Head of caudate nucleus (tissue), 42 donors: Measurements from ENCODE around the gene TMEM108.

ENCODE experiments used
- DNase-seq, 42 donors: peaks; one replicate each; pipeline versions ENCODE4 v3.0.0 to v3.0.0-alpha.2; 2020 to 2021; ENCODE audit warnings: mixed read lengths in 7 of 42
- intact Hi-C: fragments of 100-400 bp; cut with DNase I; formaldehyde crosslinking; loops from one replicate; pipeline ENCODE4 v1.15.0; 2022

The TMEM108 gene

DNA sequence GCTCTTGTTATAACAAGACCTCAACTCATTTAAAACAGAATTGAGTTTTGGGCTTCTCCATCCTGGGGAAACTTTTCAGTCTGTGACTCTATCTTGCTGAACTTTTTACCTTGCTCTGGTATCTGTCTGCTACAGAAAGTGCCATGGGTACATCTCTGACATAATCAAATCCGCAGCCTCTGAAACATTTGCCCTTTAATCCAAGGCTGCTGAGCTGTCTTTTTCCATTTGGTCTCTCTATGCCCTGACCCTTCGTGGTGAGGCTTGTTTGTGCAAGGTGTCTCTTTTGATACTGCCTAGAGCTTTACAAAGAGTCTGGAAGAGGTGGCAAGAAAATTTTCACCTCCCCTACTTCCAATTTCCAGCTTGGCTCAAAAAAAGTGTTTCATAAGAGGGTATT, 11.3 kb downstream of the TMEM108 start:
- intact Hi-C loops: no loop called here
- DNase-seq: no peak

DNA sequence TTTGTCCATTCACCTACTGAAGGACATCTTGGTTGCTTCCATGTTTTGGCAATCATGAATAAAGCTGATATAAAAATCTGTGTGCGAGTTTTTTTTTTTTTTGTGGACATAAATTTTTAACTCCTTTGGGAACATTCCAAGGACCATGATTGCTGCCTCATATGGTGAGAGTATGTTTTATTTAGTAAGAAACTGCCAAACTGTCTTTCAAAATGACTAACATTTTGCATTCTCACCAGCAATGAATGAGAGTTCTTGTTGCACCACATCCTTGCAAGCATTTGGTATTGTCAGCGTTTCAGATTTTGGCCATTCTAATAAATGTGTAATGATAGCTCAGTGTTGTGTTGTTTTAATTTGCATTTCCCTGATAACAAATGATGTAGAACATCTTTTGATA, 12.7 kb downstream of the TMEM108 start:
- no peak for DNase-seq
- intact Hi-C loops: no loop called here

DNA sequence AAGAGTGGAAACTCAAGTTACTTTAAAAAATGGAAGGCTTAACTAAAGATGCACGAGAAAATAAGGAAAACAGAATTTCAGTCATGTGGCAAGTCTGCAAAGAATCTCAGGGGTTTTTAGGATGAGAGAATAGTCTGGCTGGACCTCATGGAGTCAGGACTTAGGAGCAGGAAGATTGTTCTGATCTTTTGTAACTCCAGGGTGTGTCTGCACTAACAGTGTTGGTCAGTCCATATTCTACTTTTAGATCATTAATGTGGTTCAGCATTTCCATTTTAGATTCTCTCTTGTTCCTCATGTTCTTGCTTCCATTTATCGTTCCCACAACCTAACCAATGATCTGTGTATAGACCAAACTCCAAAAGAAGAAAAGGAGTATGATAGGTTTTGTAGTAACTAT, 15.3 kb downstream of the TMEM108 start:
- intact Hi-C loops: no loop called here
- no peak for DNase-seq

DNA sequence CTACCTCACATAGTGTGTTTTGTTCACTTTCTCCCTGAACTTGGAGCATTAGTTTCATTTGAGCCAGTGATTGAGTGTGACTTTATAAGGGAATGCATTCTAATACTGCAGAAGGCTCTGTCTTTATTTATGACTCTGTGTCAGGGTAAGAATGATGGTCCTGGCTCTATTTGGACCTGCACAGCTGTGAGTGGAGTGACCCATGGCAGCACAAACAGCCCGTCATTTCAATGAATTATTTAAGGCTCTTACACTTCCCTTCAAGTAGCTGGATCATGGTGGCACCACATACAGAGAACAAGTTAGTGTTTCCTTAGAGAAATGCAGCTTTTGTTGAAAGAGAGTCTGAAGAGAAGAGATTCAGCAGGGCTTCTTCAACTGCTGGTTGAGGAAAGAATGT, 16.4 kb downstream of the TMEM108 start:
- intact Hi-C loops: no loop called here

DNA sequence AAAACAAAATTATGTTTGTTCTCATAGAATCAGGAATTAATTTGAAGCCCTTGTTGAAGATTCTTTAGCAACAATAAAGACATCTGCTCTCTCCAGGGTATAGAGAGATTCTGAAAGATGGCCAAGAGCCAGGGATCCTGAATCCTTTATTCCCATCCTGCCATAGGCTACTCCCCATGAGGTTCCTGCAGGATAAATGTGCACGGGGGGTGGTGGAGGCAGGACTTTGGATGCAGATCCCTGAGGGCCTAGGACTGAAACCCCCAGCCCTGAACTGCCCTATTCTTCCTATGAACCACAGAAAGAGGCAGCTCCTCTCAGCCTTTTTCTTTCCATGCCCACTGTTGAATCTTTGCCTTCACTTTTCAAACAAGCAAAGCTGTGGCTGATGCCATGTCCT, 17.1 kb downstream of the TMEM108 start:
- intact Hi-C loops: no loop called here
- no peak for DNase-seq

More for the DNA sequence above, 16.4 kb downstream of the TMEM108 start:
- DNase-seq: no peak

DNA sequence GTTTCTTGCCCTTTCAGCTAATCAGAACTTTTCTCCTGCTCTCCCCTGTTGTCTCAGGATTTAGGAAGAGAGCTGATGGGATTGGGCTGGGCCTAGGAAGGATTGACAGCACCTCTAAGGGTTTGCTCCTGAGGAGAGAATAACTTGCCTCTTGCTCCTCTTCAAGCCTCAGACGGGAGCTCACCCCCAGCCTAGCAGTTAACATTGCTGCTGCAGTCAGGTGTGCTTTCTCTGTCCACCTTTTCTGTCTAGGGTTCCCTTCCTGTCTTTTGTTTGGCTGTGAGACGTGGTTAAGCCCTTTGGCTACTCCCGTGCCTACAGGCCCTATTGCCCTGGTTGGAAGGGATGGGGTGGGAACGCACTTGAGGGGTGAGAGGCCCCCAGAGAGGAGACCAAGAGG, 20.1 kb downstream of the TMEM108 start:
- intact Hi-C loops: no loop called here
- no peak for DNase-seq

DNA sequence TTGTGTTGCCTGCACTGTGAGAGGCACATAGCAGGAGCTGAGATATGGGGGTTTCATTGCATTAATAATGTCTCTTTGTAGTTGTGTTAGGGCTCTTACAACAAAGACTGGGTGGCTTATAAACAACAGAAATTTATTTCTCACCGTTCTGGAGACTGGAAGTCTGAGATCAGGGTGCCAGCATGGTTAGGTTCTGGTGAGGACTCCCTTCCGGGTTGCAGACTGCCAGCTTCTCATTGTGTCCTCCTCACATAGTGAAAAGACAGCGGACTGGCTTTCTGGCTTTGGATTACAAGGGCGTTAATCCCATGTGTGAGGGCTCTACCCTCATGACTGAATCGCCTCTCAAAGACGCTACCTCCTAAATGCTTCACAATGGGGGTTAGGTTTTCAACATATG, 20.6 kb downstream of the TMEM108 start:
- no peak for DNase-seq
- intact Hi-C loops: no loop called here

DNA sequence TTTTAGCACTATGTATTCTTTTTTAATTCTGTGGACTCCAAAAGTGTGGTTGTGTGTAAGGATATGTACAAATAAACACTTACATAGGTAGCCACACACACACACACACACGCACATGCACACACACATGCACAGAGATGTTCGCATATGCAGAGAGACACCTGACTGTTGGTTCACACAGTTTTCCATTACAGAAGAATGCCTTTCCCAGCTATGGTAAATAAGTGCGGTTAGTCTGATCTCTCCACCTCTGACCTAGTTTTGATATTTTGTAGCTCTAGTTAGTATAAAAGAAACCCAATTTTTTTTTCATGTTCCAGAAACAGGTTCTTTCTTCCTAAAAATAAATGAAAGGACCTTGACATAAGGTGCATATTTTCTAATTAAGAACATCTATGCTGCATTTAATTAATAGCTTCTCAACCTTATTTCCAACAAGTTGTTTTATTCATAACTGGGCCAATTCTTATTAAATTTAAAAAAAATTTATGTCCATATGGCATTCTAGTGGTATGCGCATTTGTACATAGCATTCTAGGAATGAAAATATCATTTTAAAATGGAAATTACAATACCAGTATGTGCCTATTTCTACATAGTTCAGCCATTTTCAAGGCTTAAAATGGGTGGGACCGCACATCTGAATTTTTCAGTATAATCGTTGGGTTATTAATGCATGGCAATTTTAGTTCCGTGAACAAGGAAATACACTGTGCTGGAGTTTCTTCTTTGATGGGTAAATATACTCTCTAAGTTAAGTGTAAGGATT, 27.2 kb downstream of the TMEM108 start:
- DNase-seq: no peak
- intact Hi-C loops: no loop called here

DNA sequence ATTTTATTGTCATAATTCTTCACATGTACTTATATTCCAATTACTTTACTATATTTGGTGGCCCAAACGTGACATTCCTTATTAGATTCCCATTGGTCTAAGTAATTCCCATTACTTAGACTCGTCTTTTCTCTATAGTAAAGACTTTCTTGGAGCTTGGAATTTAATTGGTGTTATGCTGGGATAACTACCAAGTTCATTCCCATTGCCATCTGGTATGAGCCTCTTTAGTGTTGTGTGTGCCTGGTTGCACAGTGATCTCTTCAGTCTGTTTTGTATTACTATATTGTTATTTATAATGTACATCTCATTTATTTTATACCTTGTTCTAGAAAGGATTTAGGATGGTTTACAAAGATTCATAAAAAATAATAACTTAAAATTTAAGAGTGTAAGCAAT, 27.8 kb downstream of the TMEM108 start:
- intact Hi-C loops: no loop called here
- DNase-seq: no peak

DNA sequence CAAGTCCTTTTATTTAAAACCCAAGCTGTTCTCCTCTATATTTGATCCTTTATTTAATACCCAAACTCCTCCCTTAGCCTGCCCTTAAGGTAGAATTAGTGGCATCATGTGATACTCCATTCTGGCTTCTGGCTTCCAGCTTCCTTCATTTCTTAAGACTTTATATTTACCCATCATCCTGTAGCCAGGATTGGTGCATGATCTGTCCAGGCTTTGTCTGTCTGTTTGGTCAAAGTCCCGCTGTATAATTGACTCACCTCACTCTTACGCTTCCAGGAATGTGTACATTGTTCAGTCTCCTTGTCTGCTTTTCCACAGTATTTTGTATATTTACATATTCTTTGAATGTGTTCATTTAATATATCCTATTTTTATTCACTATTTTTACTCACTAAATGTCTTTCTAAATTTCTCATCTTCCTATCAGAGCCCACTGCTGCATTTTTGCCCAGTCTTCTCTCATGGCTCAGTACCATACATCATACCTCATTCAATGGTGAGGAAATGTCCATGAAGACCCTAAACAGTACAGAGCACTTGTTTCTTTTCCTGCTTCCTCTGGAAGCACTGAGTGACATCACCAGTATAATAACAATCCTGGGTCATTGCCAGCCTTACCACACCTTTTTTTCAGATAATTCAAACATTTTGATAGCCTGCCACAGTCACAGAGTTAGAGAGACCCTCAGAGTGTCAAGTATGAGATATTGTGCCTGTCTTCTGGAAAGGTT, 31.5 kb downstream of the TMEM108 start:
- intact Hi-C loops: no loop called here
- no peak for DNase-seq

DNA sequence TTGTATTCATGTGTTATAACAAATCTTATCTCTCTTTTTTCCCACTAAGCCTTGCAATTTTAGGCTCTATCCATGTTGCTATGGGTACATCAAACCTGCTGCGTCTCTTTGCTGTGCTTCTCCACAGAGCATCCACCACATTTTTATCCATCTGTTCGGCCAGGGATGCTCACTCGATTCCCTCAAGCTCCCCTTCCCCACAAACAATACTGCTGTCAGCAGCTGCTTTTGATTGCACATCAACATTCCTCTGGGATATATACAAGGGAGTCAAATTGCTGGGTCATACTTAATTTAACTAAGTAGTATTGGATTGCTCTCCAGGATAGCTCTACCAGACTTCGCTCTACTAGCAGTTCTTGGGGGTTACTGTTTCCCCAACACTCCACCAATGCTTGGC, 36.8 kb downstream of the TMEM108 start:
- DNase-seq: no peak
- intact Hi-C loops: no loop called here

DNA sequence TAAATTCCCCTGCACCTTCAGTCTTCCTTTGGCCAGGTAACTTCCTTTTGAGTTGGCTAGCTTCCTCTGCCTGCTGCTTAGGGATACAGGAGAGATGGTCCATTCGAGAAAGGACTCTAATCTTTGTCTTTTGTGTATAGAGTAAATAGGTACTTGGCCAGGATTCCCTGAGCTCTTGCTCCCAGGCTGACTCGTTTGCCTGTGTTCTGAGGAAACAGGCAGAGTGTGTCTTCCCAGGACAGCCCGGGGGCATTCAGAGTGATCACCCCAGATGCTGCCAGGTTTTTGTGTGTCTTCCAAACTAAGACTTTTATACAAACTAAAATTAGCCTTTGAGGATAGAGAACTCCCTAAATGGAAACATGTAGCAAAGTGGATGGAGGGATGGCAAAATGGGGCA, 39.5 kb downstream of the TMEM108 start:
- intact Hi-C loops: no loop called here
- no peak for DNase-seq

DNA sequence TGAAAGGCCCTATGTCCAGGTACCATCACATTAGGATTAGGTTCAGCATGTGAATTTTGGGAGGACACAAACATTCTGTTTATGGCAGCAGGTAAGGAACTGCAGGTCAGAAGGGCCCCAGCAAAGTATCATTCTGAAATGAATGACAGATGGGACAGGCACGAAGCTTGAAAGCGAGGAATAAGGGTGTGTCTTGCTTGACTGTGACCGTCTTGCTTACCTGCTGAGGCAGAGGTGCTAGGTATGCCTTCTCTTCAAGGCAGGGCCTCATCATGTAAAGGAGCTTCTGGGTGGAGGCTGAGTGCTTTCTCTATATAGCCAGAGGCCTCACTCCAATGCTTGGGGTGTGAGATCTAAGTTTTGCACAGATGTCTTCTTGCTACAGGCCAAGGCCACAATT, 41.4 kb downstream of the TMEM108 start:
- no peak for DNase-seq
- intact Hi-C loops: no loop called here

DNA sequence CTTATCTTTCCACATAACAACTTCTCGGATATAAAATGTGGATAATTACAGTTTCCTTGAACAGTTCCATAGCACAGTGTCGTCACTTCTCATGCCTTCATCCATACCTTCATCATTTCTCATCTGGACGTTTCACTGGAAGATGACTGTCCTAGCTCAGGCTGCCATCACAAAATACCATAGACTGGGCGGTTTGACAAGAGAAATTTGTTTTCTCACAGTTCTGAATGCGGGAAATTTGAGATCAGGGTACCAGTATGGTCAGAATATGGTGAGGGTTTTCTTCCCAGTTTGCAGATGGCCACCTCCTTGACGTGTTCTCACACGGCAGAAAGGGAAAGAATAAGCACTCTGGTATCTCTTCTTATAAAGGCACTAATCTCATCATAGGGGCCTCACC, 42.8 kb downstream of the TMEM108 start:
- no peak for DNase-seq
- intact Hi-C loops: no loop called here

DNA sequence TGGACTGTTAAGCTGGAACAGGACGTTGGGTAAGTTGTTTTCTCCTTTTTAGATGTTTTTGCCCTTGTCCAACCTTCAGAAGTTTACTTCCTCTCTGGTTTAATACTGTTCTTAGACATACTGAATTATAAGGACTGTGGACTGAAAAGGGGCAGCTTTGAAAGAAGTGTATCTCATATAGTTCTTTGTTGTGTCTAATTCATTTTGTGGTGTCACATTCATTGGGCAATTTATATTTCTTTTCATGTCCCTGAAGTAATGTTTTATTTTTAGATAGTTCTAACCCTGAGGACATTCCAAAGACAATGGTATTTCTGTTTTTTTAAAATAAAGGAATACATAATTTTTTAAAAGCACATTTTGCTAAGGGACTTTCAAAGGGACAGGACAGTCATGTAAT, 45.2 kb downstream of the TMEM108 start:
- no peak for DNase-seq
- intact Hi-C loops: no loop called here

DNA sequence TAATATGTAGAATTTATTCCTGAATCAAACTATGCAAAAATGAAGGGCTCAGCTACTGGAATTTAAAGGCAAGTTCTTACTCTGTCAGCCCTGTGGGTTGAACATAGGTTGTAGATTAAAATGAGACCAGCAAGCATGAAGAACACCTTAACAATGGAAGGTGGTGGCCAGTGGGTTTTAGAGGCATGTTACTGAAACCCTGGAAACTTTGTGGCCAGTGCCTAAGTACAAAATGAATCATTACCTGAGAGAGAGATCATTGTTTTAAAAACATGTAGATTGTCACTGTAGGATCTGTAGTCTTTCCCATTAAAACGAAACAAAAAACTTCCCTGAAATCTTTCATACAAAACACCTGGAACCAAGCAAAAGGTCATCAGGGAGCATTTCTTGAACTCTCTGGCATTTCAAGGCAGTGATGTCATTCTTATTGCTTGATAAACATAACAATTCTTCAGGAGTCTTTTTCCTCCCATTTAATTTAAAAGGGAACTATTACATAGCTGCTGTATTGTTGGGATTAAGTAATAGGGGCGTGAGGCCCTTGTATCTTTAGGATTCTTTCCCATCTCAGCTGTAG, 51.8 kb downstream of the TMEM108 start:
- DNase-seq: no peak
- intact Hi-C loops: no loop called here

DNA sequence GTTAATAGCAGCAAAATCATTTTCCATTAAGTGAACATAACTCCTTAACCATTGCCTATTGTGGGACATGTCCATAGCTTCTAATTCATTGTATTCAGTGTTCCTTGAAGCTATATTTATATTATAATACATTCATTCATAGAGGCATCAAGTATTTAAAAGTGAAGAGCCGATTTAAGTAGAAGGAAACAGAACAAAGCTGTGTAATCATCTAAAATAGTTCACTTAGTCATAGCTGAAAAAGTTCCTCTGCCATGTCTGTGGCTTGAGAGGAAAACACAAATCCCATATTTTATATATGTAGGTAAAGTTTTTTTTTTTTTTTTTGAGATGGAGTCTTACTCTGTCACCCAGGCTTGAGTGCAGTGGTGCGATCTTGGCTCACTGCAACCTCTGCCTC, 54.5 kb downstream of the TMEM108 start:
- intact Hi-C loops: no loop called here

DNA sequence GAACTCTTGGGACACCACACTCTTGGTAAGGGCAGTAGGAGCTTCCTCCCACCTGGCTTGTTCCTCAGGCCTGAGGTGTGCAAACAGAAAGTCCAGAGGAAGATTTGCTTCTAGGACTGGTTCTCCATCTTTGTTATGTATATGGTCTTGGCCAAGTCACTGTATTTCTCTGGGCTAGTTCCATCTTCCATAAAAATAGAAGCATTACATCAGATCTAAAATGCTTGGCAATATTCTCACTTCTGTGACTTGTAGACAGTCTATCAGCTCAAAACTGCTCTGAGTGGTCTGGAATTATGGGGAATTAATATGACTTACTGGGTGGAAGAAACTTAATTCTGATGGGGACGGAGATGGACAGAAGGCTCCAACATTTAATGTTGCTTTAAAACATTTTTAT, 55.2 kb downstream of the TMEM108 start:
- intact Hi-C loops: no loop called here
- DNase-seq: no peak

More for the DNA sequence above, 54.5 kb downstream of the TMEM108 start:
- no peak for DNase-seq

DNA sequence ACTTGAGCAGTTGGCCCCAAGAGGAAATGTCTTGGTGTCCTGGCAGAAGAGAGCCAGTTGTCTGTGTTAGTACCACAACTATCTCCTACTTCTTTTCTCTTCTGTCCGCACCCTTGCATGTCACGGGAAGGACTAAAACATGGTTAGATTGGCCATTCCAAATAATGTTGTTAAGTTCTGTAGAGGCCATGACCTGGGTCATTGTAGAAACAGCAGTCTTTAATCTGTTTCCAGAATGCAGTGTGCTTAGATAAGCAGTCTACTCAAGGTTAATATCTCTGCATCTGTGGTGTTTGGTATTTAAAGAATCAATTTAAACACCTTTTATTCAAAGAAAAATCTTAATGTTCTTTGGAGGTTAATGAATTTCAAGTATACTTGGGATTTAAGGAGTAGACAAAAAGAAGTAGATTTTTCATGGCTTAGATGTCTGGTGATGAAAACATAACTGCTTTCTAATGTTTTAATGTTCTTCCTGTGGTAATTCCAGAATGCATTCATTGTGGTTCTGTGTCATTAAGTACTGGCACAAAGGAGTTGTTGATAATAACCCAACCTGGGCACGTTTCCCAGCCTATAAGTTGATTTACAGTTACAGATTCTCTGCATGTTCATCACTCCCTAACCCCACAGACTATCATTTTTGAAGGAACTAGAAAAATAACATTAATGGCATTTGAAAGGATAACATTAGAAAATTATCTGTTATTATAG, 58.9 kb downstream of the TMEM108 start:
- intact Hi-C loops: no loop called here

DNA sequence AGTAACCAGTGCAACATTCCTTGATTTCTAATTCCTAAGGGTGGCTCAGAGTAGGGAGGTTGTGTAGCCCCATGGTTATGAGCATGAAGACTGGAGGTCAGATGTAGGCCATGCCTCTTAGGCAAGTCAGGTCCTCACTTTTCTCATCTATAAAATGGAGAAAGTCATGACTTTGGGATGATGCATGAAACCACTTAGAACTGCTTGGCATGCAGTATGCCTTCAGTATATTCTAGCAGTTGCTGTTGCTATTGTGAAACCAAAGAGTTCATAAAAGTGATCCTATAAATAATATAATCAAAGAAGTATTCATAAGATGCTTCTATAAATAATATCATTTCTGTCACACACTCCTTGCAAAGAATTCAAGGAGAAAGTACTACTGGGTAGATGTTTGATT, 65.5 kb downstream of the TMEM108 start:
- intact Hi-C loops: no loop called here
- no peak for DNase-seq

More for the DNA sequence above, 58.9 kb downstream of the TMEM108 start:
- DNase-seq: no peak
